Neutrophil (primary cell): Measurements from ENCODE around the gene EEF2KMT.
"Not testable (repeated sequence)": the region's sequence is repeated elsewhere in the genome, so short reads cannot be mapped to it uniquely, and the experiment has no call there.

Experiments
- H3K27ac ChIP-seq: fragments of 200-600 bp; sonication (generic); 2 replicates; pipeline ENCODE4 v1.5.1; 2016; ENCODE audit warnings: mild to moderate bottlenecking, moderate library complexity
- H3K27me3 ChIP-seq: fragments of 200-600 bp; sonication (generic); 2 replicates; pipeline ENCODE4 v1.6.0; 2016; ENCODE audit warnings: mild to moderate bottlenecking
- H3K36me3 ChIP-seq: fragments of 200-600 bp; sonication (generic); 2 replicates; pipeline ENCODE4 v1.5.1; 2017
- H3K4me1 ChIP-seq, 2 experiments: fragments of 200-600 bp in 1 of 2; sonication (generic) in 1 of 2; 1 replicate in 1 of 2; 2 replicates in 1 of 2; pipeline versions ENCODE4 v1.5.1 to v1.6.1; 2013 to 2016; ENCODE audit warnings: low read depth in 1 of 2, low read length in 1 of 2, mild to moderate bottlenecking in 1 of 2, moderate library complexity in 1 of 2; ENCODE audit not compliant: control insufficient read depth in 1 of 2, insufficient read depth in 1 of 2
- H3K4me3 ChIP-seq, 2 experiments: fragments of 200-600 bp in 1 of 2; sonication (generic) in 1 of 2; 1 replicate in 1 of 2; 2 replicates in 1 of 2; pipeline ENCODE4 v1.5.1; 2013 to 2016; ENCODE audit warnings: low read depth in 1 of 2, low read length in 1 of 2, mild to moderate bottlenecking in 1 of 2, moderate library complexity in 1 of 2
- H3K9me3 ChIP-seq: fragments of 200-600 bp; sonication (generic); 2 replicates; pipeline ENCODE4 v1.5.1; 2016
- TF ChIP-seq, protein P1 (sequence below): fragments of 200-600 bp; sonication (generic); IDR thresholded peaks from 2 replicates; pipeline ENCODE4 v1.5.1; 2016; ENCODE audit warnings: antibody characterized with exemption

Gene EEF2KMT

DNA sequence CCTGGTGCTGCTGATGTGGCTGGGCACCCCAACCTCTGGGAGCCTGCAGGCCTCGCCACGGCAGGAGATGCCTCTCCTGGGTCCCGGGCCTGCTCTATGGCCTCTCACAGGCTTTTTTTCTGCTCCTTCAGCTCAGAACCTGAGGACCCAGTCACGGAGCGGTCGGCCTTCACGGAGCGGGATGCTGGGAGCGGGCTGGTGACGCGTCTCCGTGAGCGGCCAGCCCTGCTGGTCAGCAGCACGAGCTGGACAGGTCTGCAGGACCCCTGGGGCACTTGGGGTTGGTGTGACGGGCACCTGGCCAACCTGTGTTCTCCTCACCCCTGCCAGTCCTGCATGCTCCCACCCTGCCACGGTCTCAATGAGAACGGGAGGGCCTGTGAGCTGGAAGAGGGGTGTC lies 19.0 kb downstream of the EEF2KMT start:
- no peak overlapping the region for H3K4me3 ChIP-seq
- no peak overlapping the region for H3K27ac ChIP-seq
- TF ChIP-seq, protein P1, sequence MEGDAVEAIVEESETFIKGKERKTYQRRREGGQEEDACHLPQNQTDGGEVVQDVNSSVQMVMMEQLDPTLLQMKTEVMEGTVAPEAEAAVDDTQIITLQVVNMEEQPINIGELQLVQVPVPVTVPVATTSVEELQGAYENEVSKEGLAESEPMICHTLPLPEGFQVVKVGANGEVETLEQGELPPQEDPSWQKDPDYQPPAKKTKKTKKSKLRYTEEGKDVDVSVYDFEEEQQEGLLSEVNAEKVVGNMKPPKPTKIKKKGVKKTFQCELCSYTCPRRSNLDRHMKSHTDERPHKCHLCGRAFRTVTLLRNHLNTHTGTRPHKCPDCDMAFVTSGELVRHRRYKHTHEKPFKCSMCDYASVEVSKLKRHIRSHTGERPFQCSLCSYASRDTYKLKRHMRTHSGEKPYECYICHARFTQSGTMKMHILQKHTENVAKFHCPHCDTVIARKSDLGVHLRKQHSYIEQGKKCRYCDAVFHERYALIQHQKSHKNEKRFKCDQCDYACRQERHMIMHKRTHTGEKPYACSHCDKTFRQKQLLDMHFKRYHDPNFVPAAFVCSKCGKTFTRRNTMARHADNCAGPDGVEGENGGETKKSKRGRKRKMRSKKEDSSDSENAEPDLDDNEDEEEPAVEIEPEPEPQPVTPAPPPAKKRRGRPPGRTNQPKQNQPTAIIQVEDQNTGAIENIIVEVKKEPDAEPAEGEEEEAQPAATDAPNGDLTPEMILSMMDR, result no peak
- H3K27me3 ChIP-seq, result no peaks in the 10 kb centered on the region
- no peaks in the 10 kb centered on the region for H3K9me3 ChIP-seq
- H3K36me3 ChIP-seq, result peaks cover 29% of the 10 kb centered on the region
- H3K4me1 ChIP-seq, result no peaks in the 10 kb centered on the region

DNA sequence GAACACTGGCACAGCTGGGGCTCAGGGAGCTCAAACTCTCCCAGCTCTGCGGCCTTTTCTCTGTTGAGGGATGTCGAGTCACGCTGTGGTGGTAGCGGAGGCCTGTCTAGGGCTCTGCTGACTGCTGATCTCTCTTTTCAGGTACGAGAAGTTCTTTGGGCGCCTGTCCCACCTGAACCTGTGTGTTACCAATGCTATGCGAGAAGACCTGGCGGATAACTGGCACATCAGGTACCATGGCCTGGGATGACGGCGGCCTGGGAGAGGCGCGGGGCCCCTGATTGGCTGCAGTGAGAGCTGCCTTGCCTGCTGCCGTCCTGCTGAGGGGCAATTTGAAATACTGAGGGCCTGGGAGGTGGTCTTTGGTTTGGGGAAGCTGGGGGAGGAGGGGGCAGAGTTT lies 20.3 kb downstream of the EEF2KMT start:
- no peaks in the 10 kb centered on the region for H3K27me3 ChIP-seq
- no peaks in the 10 kb centered on the region for H3K9me3 ChIP-seq
- TF ChIP-seq, protein P1, result no peak
- H3K27ac ChIP-seq, result no peak overlapping the region
- peaks cover 21% of the 10 kb centered on the region for H3K36me3 ChIP-seq
- peaks cover 5 to 7% of the 10 kb centered on the region in 2 experiments for H3K4me1 ChIP-seq
- H3K4me3 ChIP-seq, result no peak overlapping the region

DNA sequence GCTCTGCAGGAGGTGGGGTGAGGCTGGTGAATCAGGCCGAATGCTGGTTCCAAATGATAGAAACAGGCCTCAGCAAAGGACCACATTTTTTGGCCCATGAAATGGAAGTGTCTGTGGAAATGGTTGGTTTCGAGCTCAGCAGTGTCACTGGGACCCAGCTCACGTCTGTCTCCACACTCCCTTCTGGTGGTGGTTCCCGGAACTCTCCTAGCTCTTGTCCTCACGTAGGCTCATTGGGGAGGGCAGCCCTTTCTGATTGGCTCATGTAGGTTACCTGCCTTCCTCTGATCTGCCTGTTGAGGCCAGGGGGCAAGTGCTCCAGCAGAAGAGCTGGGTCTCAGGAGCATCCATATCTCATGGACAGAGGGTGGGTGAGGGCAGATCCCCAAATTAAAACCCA lies 22.0 kb downstream of the EEF2KMT start:
- Histone ChIP-seq H3K27me3 (no peaks in the 10 kb centered on the region), H3K9me3 (no peaks in the 10 kb centered on the region), H3K4me3 (no peak overlapping the region), H3K4me1 (peaks cover 14 to 18% of the 10 kb centered on the region in 2 experiments), H3K27ac (no peak overlapping the region), H3K36me3 (peaks cover 19% of the 10 kb centered on the region)
- TF ChIP-seq, protein P1, result no peak

DNA sequence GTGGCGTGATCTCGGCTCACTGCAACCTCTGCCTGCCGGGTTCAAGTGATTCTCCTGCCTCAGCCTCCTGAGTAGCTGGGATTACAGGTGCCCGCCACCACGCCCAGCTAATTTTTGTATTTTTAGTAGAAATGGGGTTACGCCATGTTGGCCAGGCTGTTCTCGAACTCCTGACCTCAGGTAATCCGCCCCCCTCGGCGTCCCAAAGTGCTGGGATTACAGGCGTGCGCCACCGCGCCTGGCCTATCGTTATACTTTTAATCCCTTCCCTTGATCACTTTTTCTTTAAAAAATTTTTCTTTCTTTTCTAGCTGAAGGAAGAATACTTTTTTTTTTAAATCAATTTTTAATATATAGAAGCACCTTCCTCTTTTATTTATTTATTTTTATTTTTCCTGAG lies 23.8 kb downstream of the EEF2KMT start:
- Histone ChIP-seq H3K4me1 (peaks cover 14 to 18% of the 10 kb centered on the region in 2 experiments), H3K36me3 (peaks cover 19% of the 10 kb centered on the region)
- not testable (repeated sequence) for H3K27ac ChIP-seq, H3K9me3 ChIP-seq, H3K4me3 ChIP-seq, H3K27me3 ChIP-seq

DNA sequence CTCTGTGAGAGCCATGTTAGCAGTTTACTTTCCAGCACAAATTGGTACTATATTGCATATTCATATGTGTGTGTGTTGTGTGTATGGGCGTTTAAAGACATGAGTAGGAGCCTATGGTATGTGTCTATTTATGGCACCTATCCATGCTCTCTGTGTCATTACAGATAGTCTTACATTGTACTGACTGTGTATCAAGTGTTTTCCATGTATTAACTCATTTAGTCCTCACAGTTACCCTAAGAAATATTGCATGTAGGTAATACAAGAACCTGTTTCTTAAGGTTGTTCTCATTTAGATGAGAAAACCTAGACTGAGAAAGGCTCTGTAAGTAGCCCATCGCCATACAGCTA lies 24.3 kb downstream of the EEF2KMT start:
- Histone ChIP-seq H3K4me3 (no peak overlapping the region), H3K27ac (no peak overlapping the region), H3K4me1 (peaks cover 14 to 18% of the 10 kb centered on the region in 2 experiments), H3K9me3 (no peaks in the 10 kb centered on the region), H3K36me3 (peaks cover 19% of the 10 kb centered on the region), H3K27me3 (peaks cover 6% of the 10 kb centered on the region)
- TF ChIP-seq, protein P1, result no peak

DNA sequence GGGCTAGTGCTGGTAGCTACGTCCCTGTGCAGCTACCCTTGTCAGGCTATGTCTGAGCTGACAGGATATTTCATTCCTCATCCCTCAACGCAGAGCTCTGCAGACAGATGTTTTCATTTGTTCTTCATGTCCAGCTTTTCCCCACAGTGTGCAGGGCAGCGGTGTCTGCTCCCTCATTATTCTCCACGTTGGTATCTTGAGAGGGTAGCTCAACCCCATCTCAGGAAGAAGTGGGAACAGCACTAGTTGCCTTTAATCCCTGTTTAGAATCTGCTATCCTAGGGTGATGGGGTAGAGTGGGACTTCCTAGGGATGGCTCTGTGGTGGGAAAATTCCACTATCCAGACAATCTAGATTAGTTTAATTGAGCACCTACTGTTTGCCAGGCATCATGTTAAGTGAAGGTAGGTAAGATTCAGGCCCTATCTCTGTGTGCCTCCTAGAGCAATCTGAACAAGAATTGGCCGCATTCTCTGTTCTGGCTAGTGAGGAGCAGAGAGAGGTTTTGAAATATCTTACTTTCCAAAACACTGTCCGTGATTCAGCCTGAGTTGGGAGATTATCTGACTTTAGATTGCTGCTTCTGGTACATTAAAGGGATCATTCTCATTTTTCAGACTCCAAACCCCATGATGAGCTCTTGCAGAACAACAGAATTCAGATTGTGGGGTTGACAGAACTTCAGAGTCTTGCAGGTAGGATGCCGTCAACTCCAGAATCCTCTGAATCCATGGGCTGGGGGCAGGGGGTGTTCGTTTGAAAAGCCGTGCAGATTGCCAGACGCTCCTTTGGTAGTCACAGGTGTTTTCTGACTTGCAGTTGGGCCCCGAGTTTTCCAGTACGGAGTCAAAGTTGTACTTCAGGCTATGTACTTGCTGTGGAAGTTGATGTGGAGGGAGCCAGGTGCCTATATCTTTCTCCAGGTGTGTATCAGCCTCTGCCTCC lies 25.0 kb downstream of the EEF2KMT start:
- TF ChIP-seq, protein P1, result no peak
- H3K27ac ChIP-seq, result peak overlapping the region; percentile 69
- H3K9me3 ChIP-seq, result no peaks in the 10 kb centered on the region
- H3K36me3 ChIP-seq, result peaks cover 13% of the 10 kb centered on the region
- H3K4me1 ChIP-seq, result peaks cover 14 to 18% of the 10 kb centered on the region in 2 experiments
- H3K4me3 ChIP-seq, result peak overlapping the region; percentile 73 to 75
- H3K27me3 ChIP-seq, result peaks cover 6% of the 10 kb centered on the region
